GM19324 (cell line): Measurements from ENCODE around the gene RGS3.

Source experiments
- ATAC-seq: cut with Tn5 transposase; IDR thresholded peaks from one replicate; pipeline ENCODE4 v1.9.1; 2021; ENCODE audit warnings: mild to moderate bottlenecking, moderate library complexity; ENCODE audit not compliant: unreplicated experiment, low FRiP score

RGS3 gene

GRCh38 chr9:113612216-113612747, 148.8 kb downstream of the RGS3 start:
- no peak for ATAC-seq

GRCh38 chr9:113612828-113613227, 149.3 kb downstream of the RGS3 start:
- no peak for ATAC-seq

- no peak for ATAC-seq
Measured at GRCh38 chr9:113613815-113614413, 150.4 kb downstream of the RGS3 start.

GRCh38 chr9:113614843-113615648, 151.5 kb downstream of the RGS3 start:
- no peak for ATAC-seq

GRCh38 chr9:113616116-113616515, 152.6 kb downstream of the RGS3 start:
- ATAC-seq: no peak

GRCh38 chr9:113616621-113617496, 153.3 kb downstream of the RGS3 start:
- no peak for ATAC-seq

- no peak for ATAC-seq
Measured at GRCh38 chr9:113617550-113617949, 154.0 kb downstream of the RGS3 start.

- no peak for ATAC-seq
Measured at GRCh38 chr9:113618836-113619490, 155.4 kb downstream of the RGS3 start.

GRCh38 chr9:113619491-113620376, 156.2 kb downstream of the RGS3 start:
- ATAC-seq: no peak

GRCh38 chr9:113620377-113621161, 157.0 kb downstream of the RGS3 start:
- no peak for ATAC-seq

- no peak for ATAC-seq
Measured at GRCh38 chr9:113621309-113621791, 157.8 kb downstream of the RGS3 start.

GRCh38 chr9:113621980-113622379, 158.5 kb downstream of the RGS3 start:
- no peak for ATAC-seq

GRCh38 chr9:113622600-113623400, 159.3 kb downstream of the RGS3 start:
- ATAC-seq: peak; percentile 63

- ATAC-seq: no peak
Measured at GRCh38 chr9:113623851-113624485, 160.4 kb downstream of the RGS3 start.

- ATAC-seq: no peak
Measured at GRCh38 chr9:113624721-113625120, 161.2 kb downstream of the RGS3 start.

GRCh38 chr9:113625486-113625885, 162.0 kb downstream of the RGS3 start:
- ATAC-seq: no peak
